Sigmoid colon (tissue), 7 donors: ENCODE results near the gene NR3C2. TPM values are rescaled to one million over a fixed set of nuclear protein-coding genes. Genes with fewer than 3 reads are reported as not detected.

Experiments used
- DNase-seq: peaks from one replicate; pipeline ENCODE4 v3.0.0-alpha.2; 2019
- H3K27ac ChIP-seq, 4 donors: fragments of 200-600 bp; sonication (generic); one replicate each; pipeline ENCODE4 v1.5.1; 2016 to 2019; ENCODE audit warnings: mild to moderate bottlenecking in 1 of 4
- H3K27me3 ChIP-seq, 3 donors: fragments of 200-600 bp; sonication (generic); one replicate each; pipeline ENCODE4 v1.5.1; 2019; ENCODE audit warnings: mild to moderate bottlenecking in 1 of 3
- H3K36me3 ChIP-seq, 4 donors: fragments of 200-600 bp; sonication (generic); one replicate each; pipeline ENCODE4 v1.5.1; 2016 to 2019
- H3K4me1 ChIP-seq, 4 donors: fragments of 200-600 bp; sonication (generic); one replicate each; pipeline ENCODE4 v1.5.1; 2017 to 2019
- H3K4me3 ChIP-seq, 4 donors: fragments of 200-600 bp; sonication (generic); one replicate each; pipeline ENCODE4 v1.5.1; 2017 to 2019; ENCODE audit warnings: mild to moderate bottlenecking in 2 of 4, moderate library complexity in 1 of 4
- H3K9me3 ChIP-seq, 4 donors: fragments of 200-600 bp in 3 of 4; sonication (generic) in 3 of 4; one replicate each; pipeline versions ENCODE4 v1.5.1 to v1.6.1; 2013 to 2019
- EP300 ChIP-seq, 4 donors: sonication (generic); formaldehyde crosslinking; IDR thresholded peaks; one replicate each; pipeline ENCODE4 v1.6.1; 2017; ENCODE audit warnings: antibody characterized with exemption in 4 of 4
- POLR2A ChIP-seq, 2 donors: fragments of 450-650 bp; IDR thresholded peaks; one replicate each; pipeline ENCODE4 v1.6.1; 2016; ENCODE audit warnings: antibody characterized with exemption in 2 of 2, mild to moderate bottlenecking in 2 of 2, moderate library complexity in 2 of 2
- POLR2AphosphoS5 ChIP-seq, 4 donors: sonication (generic); formaldehyde crosslinking; IDR thresholded peaks; one replicate each; pipeline ENCODE4 v1.6.1; 2017; ENCODE audit warnings: antibody characterized with exemption in 4 of 4
- WGBS, 2 donors: extraction: QIAGEN DNeasy Blood & Tissue Kit; methylation state at CpG; one replicate each; pipeline ENCODE4 v1.1.7; 2013; 5-methylcytosine and 5-hydroxymethylcytosine counted together
- intact Hi-C: fragments of 100-400 bp; cut with DNase I; formaldehyde crosslinking; loops from one replicate; pipeline ENCODE4 v1.15.1; 2023
- polyA plus RNA-seq, 3 donors: library from polyadenylated mRNA; stranded (reverse); fragments of 200-250 nt; gene quantifications; one replicate each; pipeline ENCODE4 v1.2.3, GENCODE V29; 2013
- total RNA-seq, 4 donors: library from RNA; depleted of rRNA; stranded (reverse); fragments of >200 nt; gene quantifications; one replicate each; pipeline ENCODE4 v1.1.0, GENCODE V29; 2016
- TF ChIP-seq, protein P1 (sequence below), 4 experiments: fragments of 450-650 bp in 3 of 4; fragments of 200-600 bp in 1 of 4; IDR thresholded peaks; one replicate each; pipeline ENCODE4 v1.5.1; 2016 to 2019; ENCODE audit warnings: antibody characterized with exemption in 4 of 4, mild to moderate bottlenecking in 3 of 4, moderate library complexity in 2 of 4
- donor health status: healthy with polysubstance abuse.
- donor health status: Bipolar disorder and iron deficiency.
- donor health status: healthy.

The NR3C2 gene
- total and polyA plus RNA-seq, 7 donors = 15.6 to 34.9 (median 23.4) TPM

DNA sequence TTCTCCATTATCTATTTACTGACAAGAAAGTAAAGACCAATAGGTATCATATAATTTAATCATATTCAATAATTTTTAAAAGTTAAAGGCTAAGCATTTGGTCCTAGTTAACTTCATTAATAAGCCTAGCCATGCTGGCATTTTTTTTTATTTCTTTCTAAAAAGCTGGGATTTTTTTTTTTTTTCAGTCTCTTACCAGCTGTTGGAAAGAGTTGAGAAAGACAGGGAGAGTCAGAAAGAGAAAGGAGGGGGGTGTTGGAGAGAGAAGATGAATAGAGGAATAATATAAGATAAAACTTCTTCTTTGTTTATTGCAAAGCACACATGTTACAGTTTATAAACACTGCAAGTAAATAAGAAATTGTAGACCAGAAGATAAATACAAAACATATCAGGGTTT is 5.9 kb upstream of the NR3C2 start:
- H3K36me3 ChIP-seq = no peaks in the 10 kb centered on the region
- peak overlapping the region in 3 of 4 donors; percentile 34 to 49 (median 42) for H3K27ac ChIP-seq
- H3K27me3 ChIP-seq = no peaks in the 10 kb centered on the region
- TF ChIP-seq POLR2AphosphoS5 (IDR thresholded peaks at IDR 0.05) = no peak
- TF ChIP-seq EP300 (IDR thresholded peaks at IDR 0.05) = no peak
- TF ChIP-seq, protein P1, sequence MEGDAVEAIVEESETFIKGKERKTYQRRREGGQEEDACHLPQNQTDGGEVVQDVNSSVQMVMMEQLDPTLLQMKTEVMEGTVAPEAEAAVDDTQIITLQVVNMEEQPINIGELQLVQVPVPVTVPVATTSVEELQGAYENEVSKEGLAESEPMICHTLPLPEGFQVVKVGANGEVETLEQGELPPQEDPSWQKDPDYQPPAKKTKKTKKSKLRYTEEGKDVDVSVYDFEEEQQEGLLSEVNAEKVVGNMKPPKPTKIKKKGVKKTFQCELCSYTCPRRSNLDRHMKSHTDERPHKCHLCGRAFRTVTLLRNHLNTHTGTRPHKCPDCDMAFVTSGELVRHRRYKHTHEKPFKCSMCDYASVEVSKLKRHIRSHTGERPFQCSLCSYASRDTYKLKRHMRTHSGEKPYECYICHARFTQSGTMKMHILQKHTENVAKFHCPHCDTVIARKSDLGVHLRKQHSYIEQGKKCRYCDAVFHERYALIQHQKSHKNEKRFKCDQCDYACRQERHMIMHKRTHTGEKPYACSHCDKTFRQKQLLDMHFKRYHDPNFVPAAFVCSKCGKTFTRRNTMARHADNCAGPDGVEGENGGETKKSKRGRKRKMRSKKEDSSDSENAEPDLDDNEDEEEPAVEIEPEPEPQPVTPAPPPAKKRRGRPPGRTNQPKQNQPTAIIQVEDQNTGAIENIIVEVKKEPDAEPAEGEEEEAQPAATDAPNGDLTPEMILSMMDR (IDR thresholded peaks at IDR 0.05) = no peak
- TF ChIP-seq POLR2A (IDR thresholded peaks at IDR 0.05) = no peak
- DNase-seq = no peak
- intact Hi-C loops = loop anchor here (5.0 to 10.0 kb wide), 3 partner anchors 186 to 523 kb away; no protein-coding TSS in a partner anchor
- H3K9me3 ChIP-seq = no peaks in the 10 kb centered on the region
- H3K4me1 ChIP-seq = peaks cover 0 to 13% (median 5%) of the 10 kb centered on the region in 4 donors
- H3K4me3 ChIP-seq = no peak overlapping the region

DNA sequence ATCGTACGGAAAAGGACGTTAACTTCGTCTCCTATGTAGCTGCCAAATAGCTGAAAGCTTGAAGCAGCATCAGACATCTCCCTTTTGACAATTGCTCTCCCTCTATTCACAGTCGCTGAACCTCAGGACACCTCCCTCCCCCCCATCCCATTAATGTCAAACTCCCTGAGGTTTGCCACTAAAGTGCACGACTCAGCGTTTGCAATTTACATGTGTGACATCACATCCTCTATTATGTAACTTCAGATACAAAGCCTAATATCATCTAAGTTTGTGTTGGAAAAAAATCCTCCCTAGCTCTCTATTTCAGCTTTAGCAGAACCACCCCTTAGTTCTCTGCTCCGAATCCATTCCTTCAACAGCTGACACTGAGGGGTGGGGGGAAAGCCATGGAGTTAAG is 5.5 kb upstream of the NR3C2 start:
- Histone ChIP-seq H3K27ac (peak overlapping the region; percentile 11 to 49 (median 38)), H3K9me3 (no peaks in the 10 kb centered on the region), H3K27me3 (no peaks in the 10 kb centered on the region), H3K4me3 (peak overlapping the region in 2 of 4 donors; percentile 18 to 21), H3K36me3 (no peaks in the 10 kb centered on the region), H3K4me1 (peaks cover 0 to 14% (median 5%) of the 10 kb centered on the region in 4 donors)
- intact Hi-C loops = loop anchor here (5.0 to 10.0 kb wide), 3 partner anchors 185 to 523 kb away; no protein-coding TSS in a partner anchor
- TF ChIP-seq, protein P1 (IDR thresholded peaks at IDR 0.05) = no peak
- TF ChIP-seq POLR2A (IDR thresholded peaks at IDR 0.05) = no peak
- no peak for TF ChIP-seq EP300 (IDR thresholded peaks at IDR 0.05)
- TF ChIP-seq POLR2AphosphoS5 (IDR thresholded peaks at IDR 0.05) = no peak
- no peak for DNase-seq
- 40 to 73% methylated on average over 8 of the region's 8 CpGs for WGBS, 2 donors

DNA sequence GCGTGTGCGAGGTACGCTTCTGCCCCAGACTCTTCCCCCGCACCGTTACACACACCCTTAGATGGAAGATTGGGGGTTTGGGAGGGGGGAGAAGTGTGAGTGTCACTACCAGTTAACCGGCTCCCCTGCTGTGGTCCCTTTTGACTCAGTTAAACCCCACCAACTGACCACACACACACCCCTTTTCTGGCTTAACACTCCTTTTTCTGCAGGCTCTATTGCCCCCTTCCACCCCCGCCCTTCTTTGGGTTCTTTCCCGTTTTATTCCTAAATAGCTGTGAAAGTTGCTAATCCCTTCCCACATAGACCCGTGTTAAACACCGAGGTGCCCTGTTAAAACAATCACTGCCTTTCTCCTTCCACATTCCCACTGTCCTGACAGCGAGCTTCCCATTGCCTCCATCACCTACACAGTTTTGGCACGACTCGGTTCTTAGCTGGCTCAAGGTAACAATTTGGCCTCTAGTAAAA is 3.7 kb upstream of the NR3C2 start:
- H3K4me3 ChIP-seq = peak overlapping the region; percentile 91 to 96 (median 93)
- DNase-seq = no peak
- TF ChIP-seq POLR2AphosphoS5 (IDR thresholded peaks at IDR 0.05) = peak in 1 of 4 donors; percentile 11
- TF ChIP-seq, protein P1 (IDR thresholded peaks at IDR 0.05) = no peak
- TF ChIP-seq EP300 (IDR thresholded peaks at IDR 0.05) = no peak
- TF ChIP-seq POLR2A (IDR thresholded peaks at IDR 0.05) = no peak
- 2 to 3% methylated on average over 13 of the region's 13 CpGs for WGBS, 2 donors
- H3K27me3 ChIP-seq = no peaks in the 10 kb centered on the region
- H3K36me3 ChIP-seq = no peaks in the 10 kb centered on the region
- H3K27ac ChIP-seq = peak overlapping the region; percentile 92 to 97 (median 96)
- peaks cover 0 to 20% (median 8%) of the 10 kb centered on the region in 4 donors for H3K4me1 ChIP-seq
- intact Hi-C loops = loop anchor here (5.0 to 10.0 kb wide), 3 partner anchors 184 to 521 kb away; no protein-coding TSS in a partner anchor
- no peaks in the 10 kb centered on the region for H3K9me3 ChIP-seq

DNA sequence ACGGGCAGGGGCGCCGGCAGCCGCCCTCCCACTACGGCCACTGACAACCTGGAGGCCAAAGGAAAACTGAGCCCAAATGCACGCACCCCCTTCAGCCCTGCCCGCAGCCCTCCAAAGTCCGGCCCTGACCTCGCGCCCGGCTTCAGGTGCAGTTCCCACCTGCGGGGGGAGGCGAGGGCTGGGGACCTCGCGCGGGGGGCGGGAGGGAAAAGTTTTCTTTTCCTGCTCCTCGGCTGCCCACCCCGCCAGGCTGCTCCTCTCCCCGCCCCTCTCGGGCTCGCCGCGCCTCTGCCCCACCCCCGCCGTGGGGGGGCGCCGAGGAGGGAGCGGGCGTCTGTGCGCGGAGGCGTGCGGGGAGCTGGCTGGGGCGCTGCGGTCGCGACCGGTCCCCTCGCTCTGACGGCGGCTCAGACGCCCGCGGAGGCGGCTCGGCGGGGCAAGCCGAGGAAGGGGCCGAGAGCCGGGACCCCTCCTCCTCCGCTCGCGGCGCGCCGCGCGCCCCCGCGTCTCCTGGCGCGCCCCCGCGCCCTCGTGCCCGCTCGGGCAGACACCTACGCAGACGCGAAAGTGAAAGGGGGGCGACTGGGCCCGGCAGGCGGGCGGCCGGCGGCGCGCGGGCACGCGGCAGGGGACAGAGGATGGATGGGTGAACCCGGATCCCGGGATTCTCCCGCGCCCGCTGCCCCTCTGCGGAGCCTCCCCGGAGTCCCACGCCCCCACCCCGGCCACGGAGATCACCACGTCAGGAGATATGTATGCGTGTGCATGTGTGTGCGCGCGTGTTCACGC is 3.1 kb upstream of the NR3C2 start:
- H3K4me3 ChIP-seq = peak overlapping the region; percentile 91 to 96 (median 93)
- WGBS, 2 donors = 1% methylated on average over 98 of the region's 98 CpGs
- DNase-seq = peak; percentile 85
- peaks cover 0 to 26% (median 11%) of the 10 kb centered on the region in 4 donors for H3K4me1 ChIP-seq
- no peaks in the 10 kb centered on the region for H3K9me3 ChIP-seq
- no peaks in the 10 kb centered on the region for H3K27me3 ChIP-seq
- intact Hi-C loops = loop anchor here (5.0 to 10.0 kb wide), 3 partner anchors 183 to 520 kb away; no protein-coding TSS in a partner anchor
- H3K36me3 ChIP-seq = no peaks in the 10 kb centered on the region
- peak in 2 of 4 donors; percentile 30 to 41 for TF ChIP-seq POLR2AphosphoS5 (IDR thresholded peaks at IDR 0.05)
- TF ChIP-seq, protein P1 (IDR thresholded peaks at IDR 0.05) = no peak
- H3K27ac ChIP-seq = peak overlapping the region; percentile 92 to 97 (median 96)
